IMR-90 (cell line): Measurements from ENCODE around the gene PCBD1. TPM values are rescaled to one million over a fixed set of nuclear protein-coding genes. Genes with fewer than 3 reads are reported as not detected.

Source experiments
- ATAC-seq: fragments of 200-7000 bp; cut with Tn5 transposase; 2 replicates; pipeline ENCODE4 v1.9.1; 2020; ENCODE audit warnings: low read depth, mild to moderate bottlenecking, moderate library complexity
- BruUV-seq: library from RNA; stranded (reverse); fragments of 400-500 nt; replicated peaks from 2 replicates; lab custom pipeline; 2021; lab: Mats Ljungman, UMichigan
- CTCF ChIA-PET: fragments of 300-600 bp; formaldehyde crosslinking; extraction: SDS; loops from one replicate; lab custom pipeline; 2021; ENCODE audit warnings: antibody characterized with exemption; lab: Yijun Ruan, JAX
- POLR2A ChIA-PET: fragments of 300-600 bp; sonication (Branson Sonifier 250); formaldehyde crosslinking; loops from one replicate; lab custom pipeline; 2022; ENCODE audit warnings: antibody characterized with exemption; ENCODE audit not compliant: unreplicated experiment; lab: Charles Lee
- DNase-seq: peaks from one replicate; pipeline ENCODE4 v3.0.0; 2013
- H2AFZ ChIP-seq: replicated peaks from 2 replicates; pipeline ENCODE3; 2013; ENCODE audit warnings: low read length, mild to moderate bottlenecking; ENCODE audit not compliant: poor library complexity
- H2AK5ac ChIP-seq: 2 replicates; pipeline ENCODE4 v1.6.1; 2013; ENCODE audit warnings: low read depth, low read length, inconsistent platforms
- H2AK9ac ChIP-seq: replicated peaks from 2 replicates; pipeline ENCODE3; 2013; ENCODE audit warnings: mild to moderate bottlenecking, low read depth, low read length, moderate library complexity; ENCODE audit not compliant: poor library complexity
- H2BK120ac ChIP-seq: 2 replicates; pipeline ENCODE4 v1.6.1; 2013; ENCODE audit warnings: low read depth, low read length, inconsistent platforms
- H2BK15ac ChIP-seq: 3 replicates; pipeline ENCODE4 v1.6.1; 2013; ENCODE audit warnings: low read depth, low read length, inconsistent platforms
- H2BK20ac ChIP-seq: 2 replicates; pipeline ENCODE4 v1.6.1; 2013; ENCODE audit warnings: low read depth, mild to moderate bottlenecking, inconsistent platforms, low read length, moderate library complexity
- H2BK5ac ChIP-seq: 2 replicates; pipeline ENCODE4 v1.6.1; 2013; ENCODE audit warnings: mild to moderate bottlenecking, low read depth, low read length, inconsistent platforms; ENCODE audit not compliant: poor library complexity, severe bottlenecking
- H3K14ac ChIP-seq: replicated peaks from 2 replicates; pipeline ENCODE4 v1.6.1; 2013; ENCODE audit warnings: low read depth, low read length, inconsistent platforms
- H3K18ac ChIP-seq: 2 replicates; pipeline ENCODE4 v1.6.1; 2013; ENCODE audit warnings: low read depth, low read length, control low read depth
- H3K23ac ChIP-seq: 2 replicates; pipeline ENCODE4 v1.6.1; 2013; ENCODE audit warnings: low read depth, low read length, inconsistent platforms
- H3K27ac ChIP-seq: 2 replicates; pipeline ENCODE4 v1.5.1; 2013; ENCODE audit warnings: mild to moderate bottlenecking, control low read depth, low read length; ENCODE audit not compliant: insufficient read depth
- H3K27me3 ChIP-seq: 2 replicates; pipeline ENCODE4 v1.6.1; 2013; ENCODE audit warnings: low read length; ENCODE audit not compliant: control insufficient read depth, insufficient read depth
- H3K36me3 ChIP-seq: 2 replicates; pipeline ENCODE4 v1.6.1; 2013; ENCODE audit warnings: low read length, mixed read lengths; ENCODE audit not compliant: control insufficient read depth, insufficient read depth
- H3K4ac ChIP-seq: 2 replicates; pipeline ENCODE4 v1.6.1; 2013; ENCODE audit warnings: low read depth, low read length, inconsistent platforms
- H3K4me1 ChIP-seq: 2 replicates; pipeline ENCODE4 v1.6.1; 2013; ENCODE audit warnings: low read length, mixed read lengths; ENCODE audit not compliant: control insufficient read depth, insufficient read depth
- H3K4me2 ChIP-seq: 2 replicates; pipeline ENCODE4 v1.6.1; 2013; ENCODE audit warnings: low read depth, mild to moderate bottlenecking, control low read depth, low read length, moderate library complexity
- H3K4me3 ChIP-seq: 2 replicates; pipeline ENCODE4 v1.5.1; 2013; ENCODE audit warnings: low read depth, mild to moderate bottlenecking, control low read depth, low read length, moderate library complexity; ENCODE audit not compliant: insufficient read depth
- H3K56ac ChIP-seq: 2 replicates; pipeline ENCODE4 v1.6.1; 2013; ENCODE audit warnings: low read length, inconsistent platforms; ENCODE audit not compliant: insufficient read depth; ENCODE audit errors: extremely low read depth
- H3K79me1 ChIP-seq, 2 experiments: 2 replicates each; pipeline ENCODE4 v1.6.1; 2013; ENCODE audit warnings: low read length in 2 of 2, inconsistent platforms in 1 of 2, low read depth in 1 of 2
- H3K9ac ChIP-seq: 2 replicates; pipeline ENCODE4 v1.6.1; 2013; ENCODE audit warnings: low read depth, low read length, control low read depth
- H3K9me1 ChIP-seq: 2 replicates; pipeline ENCODE4 v1.6.1; 2013; ENCODE audit warnings: low read length, inconsistent platforms; ENCODE audit not compliant: insufficient read depth
- H3K9me3 ChIP-seq: 2 replicates; pipeline ENCODE4 v1.6.1; 2013; ENCODE audit warnings: low read length; ENCODE audit not compliant: control insufficient read depth, insufficient read depth
- H4K20me1 ChIP-seq: 2 replicates; pipeline ENCODE4 v1.6.1; 2013; ENCODE audit warnings: low read length, inconsistent platforms; ENCODE audit not compliant: insufficient read depth
- H4K5ac ChIP-seq: 2 replicates; pipeline ENCODE4 v1.6.1; 2013; ENCODE audit warnings: mild to moderate bottlenecking, low read depth, low read length, control low read depth
- H4K8ac ChIP-seq, 2 experiments: 2 replicates each; pipeline ENCODE4 v1.6.1; 2013; ENCODE audit warnings: low read depth in 2 of 2, low read length in 2 of 2, control low read depth in 1 of 2, inconsistent platforms in 1 of 2
- H4K91ac ChIP-seq: 2 replicates; pipeline ENCODE4 v1.6.1; 2013; ENCODE audit warnings: low read depth, low read length, inconsistent platforms; ENCODE audit not compliant: insufficient read depth
- BHLHE40 ChIP-seq: fragments of 150-350 bp; IDR thresholded peaks from 2 replicates; pipeline ENCODE4 v1.6.1; 2016; ENCODE audit warnings: mild to moderate bottlenecking, low read depth, low read length
- CEBPB ChIP-seq: IDR thresholded peaks from 2 replicates; pipeline ENCODE4 v1.6.1; 2012; ENCODE audit warnings: low read depth, low read length, improper control_type of control experiment
- CHD1 ChIP-seq: IDR thresholded peaks from 2 replicates; pipeline ENCODE4 v1.6.1; 2012; ENCODE audit warnings: low read depth, low read length, improper control_type of control experiment
- CTCF ChIP-seq: conservative IDR thresholded peaks from 2 replicates; pipeline ENCODE4 v1.5.1; 2012; ENCODE audit warnings: mild to moderate bottlenecking, low read depth, low read length, improper control_type of control experiment
- ELK1 ChIP-seq: fragments of 150-350 bp; IDR thresholded peaks from 2 replicates; pipeline ENCODE4 v1.6.1; 2016; ENCODE audit warnings: low read depth, mild to moderate bottlenecking, low read length, moderate library complexity, borderline replicate concordance
- FOS ChIP-seq: fragments of 150-350 bp; IDR thresholded peaks from 2 replicates; pipeline ENCODE4 v1.6.1; 2016; ENCODE audit warnings: low read depth, low read length
- MAFK ChIP-seq: IDR thresholded peaks from 2 replicates; pipeline ENCODE4 v1.6.1; 2012; ENCODE audit warnings: low read depth, low read length, improper control_type of control experiment
- MAZ ChIP-seq: IDR thresholded peaks from 2 replicates; pipeline ENCODE4 v1.6.1; 2012; ENCODE audit warnings: low read depth, mild to moderate bottlenecking, low read length, improper control_type of control experiment, moderate library complexity, borderline replicate concordance
- MXI1 ChIP-seq: IDR thresholded peaks from 2 replicates; pipeline ENCODE4 v1.6.1; 2012; ENCODE audit warnings: low read depth, mild to moderate bottlenecking, low read length, moderate library complexity, borderline replicate concordance
- NFE2L2 ChIP-seq: fragments of 150-350 bp; IDR thresholded peaks from 2 replicates; pipeline ENCODE4 v1.6.1; 2016; ENCODE audit warnings: low read depth, mild to moderate bottlenecking, low read length
- POLR2A ChIP-seq: IDR thresholded peaks from 2 replicates; pipeline ENCODE4 v1.6.1; 2012; ENCODE audit warnings: mild to moderate bottlenecking, low read depth, low read length
- RAD21 ChIP-seq: IDR thresholded peaks from 2 replicates; pipeline ENCODE4 v1.6.1; 2012; ENCODE audit warnings: low read length, improper control_type of control experiment
- RCOR1 ChIP-seq: IDR thresholded peaks from 2 replicates; pipeline ENCODE4 v1.6.1; 2012; ENCODE audit warnings: mild to moderate bottlenecking, low read length, improper control_type of control experiment; ENCODE audit not compliant: insufficient replicate concordance
- RFX5 ChIP-seq: IDR thresholded peaks from 2 replicates; pipeline ENCODE4 v1.8.0; 2012; ENCODE audit warnings: low read depth, mild to moderate bottlenecking, low read length, moderate library complexity
- SMC3 ChIP-seq: fragments of 150-350 bp; IDR thresholded peaks from 2 replicates; pipeline ENCODE4 v1.6.1; 2016; ENCODE audit warnings: low read depth, mild to moderate bottlenecking, antibody characterized with exemption, low read length, moderate library complexity
- USF2 ChIP-seq: fragments of 150-350 bp; IDR thresholded peaks from 2 replicates; pipeline ENCODE4 v1.6.1; 2017; ENCODE audit warnings: mild to moderate bottlenecking, antibody characterized with exemption, low read length, low read depth
- WGBS, 2 experiments: methylation state at CpG; one replicate each; pipeline versions ENCODE4 v1.1.5 to v1.1.7; 2013; ENCODE audit warnings: missing lambda C conversion rate in 2 of 2; ENCODE audit not compliant: insufficient read length in 1 of 2; ENCODE audit errors: extremely low coverage in 2 of 2; 5-methylcytosine and 5-hydroxymethylcytosine counted together
- dilution Hi-C: fragments of 300-500 bp; cut with HindIII; formaldehyde crosslinking; loops from one replicate; pipeline ENCODE4 v1.14.3; 2018; ENCODE audit warnings: low sequenced_read_pairs; ENCODE audit not compliant: unreplicated experiment
- in situ Hi-C: fragments of 300-500 bp; cut with MboI; formaldehyde crosslinking; loops from 3 replicates; pipeline ENCODE4 v1.14.3; 2019; ENCODE audit warnings: low sequenced_read_pairs, inconsistent platforms, mixed read lengths
- intact Hi-C: fragments of 100-400 bp; cut with micrococcal nuclease; formaldehyde crosslinking; loops from 2 replicates; pipeline ENCODE4 v1.10.0; 2022
- polyA plus RNA-seq, 3 experiments: library from polyadenylated mRNA; depleted of rRNA; stranded (reverse); fragments of >200 nt; gene quantifications; 2 replicates each; pipeline ENCODE4 v1.2.3, GENCODE V29; 2012; ENCODE audit warnings: low replicate concordance in 1 of 3
- total RNA-seq: library from RNA; depleted of rRNA; stranded (reverse); fragments of >200 nt; gene quantifications from 2 replicates; pipeline ENCODE4 v1.2.3, GENCODE V29; 2012

PCBD1 gene
- total and polyA plus RNA-seq, 2 of the 4 experiments (the other 2 are of a cell fraction) = 15.8 to 31.6 TPM

- WGBS, 2 experiments = no CpG with 5 or more reads among the region's 1 CpG
- Histone ChIP-seq H4K8ac (no peak overlapping the region), H2AFZ (no peak overlapping the region), H3K27ac (no peak overlapping the region), H4K5ac (no peak overlapping the region), H3K18ac (no peak overlapping the region), H3K9ac (no peak overlapping the region), H2AK5ac (no peak overlapping the region), H4K20me1 (no peaks in the 10 kb centered on the region), H3K4me1 (no peaks in the 10 kb centered on the region), H2BK120ac (no peak overlapping the region), H2AK9ac (no peak overlapping the region), H3K9me1 (no peaks in the 10 kb centered on the region), H2BK20ac (no peak overlapping the region), H3K23ac (no peak overlapping the region), H3K4ac (no peak overlapping the region), H3K4me2 (no peak overlapping the region), H3K14ac (no peak overlapping the region), H3K4me3 (no peak overlapping the region), H3K9me3 (peaks cover 6% of the 10 kb centered on the region), H3K27me3 (peaks cover 32% of the 10 kb centered on the region), H4K91ac (no peak overlapping the region), H2BK5ac (no peak overlapping the region), H3K79me1 (no peaks in the 10 kb centered on the region), H2BK15ac (no peak overlapping the region), H3K56ac (no peak overlapping the region), H3K36me3 (no peaks in the 10 kb centered on the region)
- no TSS peak for BruUV-seq
- dilution Hi-C loops = no loop called here
- intact Hi-C loops = no loop called here
- CTCF ChIA-PET = no interaction called here
- ATAC-seq = no peak
- POLR2A ChIA-PET = no interaction called here
- TF ChIP-seq SMC3 (no peak), FOS (no peak), MXI1 (no peak), RAD21 (no peak), CEBPB (no peak), USF2 (no peak), MAZ (no peak), NFE2L2 (no peak), BHLHE40 (no peak), RCOR1 (no peak), CHD1 (no peak), CTCF (no peak), ELK1 (no peak), POLR2A (no peak), RFX5 (no peak), MAFK (no peak)
- DNase-seq = no peak
- in situ Hi-C loops = no loop called here
Observed at GRCh38 chr10:70896551-70896950, 8.2 kb upstream of the PCBD1 start.
